ENCODE data around the gene SMIM44. TPM values are rescaled to one million over a fixed set of nuclear protein-coding genes. Genes with fewer than 3 reads are reported as not detected.

The SMIM44 gene
- total RNA-seq, 1 experiment from 2014 or later = not detected

GRCh38 chr19:3512562-3513228 lies 29.5 kb upstream of the SMIM44 start:
- no peak overlapping the region for H2AFZ ChIP-seq (ENCODE audit: low read length)
- peaks cover 14 to 35% of the 10 kb centered on the region in 2 experiments for H3K4me1 Mint-ChIP-seq
- no peaks in the 10 kb centered on the region for H3K27me3 ChIP-seq (ENCODE audit: insufficient read depth, low read length)
- no peak overlapping the region for H2AK5ac ChIP-seq (ENCODE audit: insufficient read length, low read length)
- H2BK20ac ChIP-seq (ENCODE audit: low read depth, low read length, poor library complexity, severe bottlenecking) = no peak overlapping the region
- 0 out of 7 replicates have a peak overlapping the region, but pooled peaks of 1 of the 3 experiments have one; percentile 61 for H3K27ac Mint-ChIP-seq
- H4K91ac ChIP-seq (ENCODE audit: insufficient read length, low read depth, low read length) = no peak overlapping the region
- H3K4me3 Mint-ChIP-seq = no peak overlapping the region
- no peak overlapping the region for H3K18ac ChIP-seq (ENCODE audit: insufficient read length, low read depth, low read length)
- H4K8ac ChIP-seq (replicated peaks; ENCODE audit: insufficient read length, low read depth, low read length) = no peak overlapping the region
- no peaks in the 10 kb centered on the region for H3K79me1 ChIP-seq (ENCODE audit: insufficient read depth, low read depth, low read length, poor library complexity, severe bottlenecking)
- H2BK12ac ChIP-seq (ENCODE audit: insufficient read length, low read depth, low read length) = no peak overlapping the region
- H3K56ac ChIP-seq (ENCODE audit: insufficient read length, low read depth, low read length) = no peak overlapping the region
- H3K4ac ChIP-seq (ENCODE audit: low read depth, low read length) = no peak overlapping the region
- peaks cover 3% of the 10 kb centered on the region; the same call in 1 of the 2 replicates for H3K79me2 ChIP-seq (ENCODE audit: insufficient read depth, low read length)
- H3K9ac ChIP-seq (ENCODE audit: extremely low read depth, insufficient read length, low read length) = no peak overlapping the region
- H3K4me2 ChIP-seq (ENCODE audit: insufficient read depth, insufficient read length, low read length) = no peak overlapping the region
- no peak overlapping the region for H2BK120ac ChIP-seq (ENCODE audit: low read depth, low read length, poor library complexity, severe bottlenecking)
- no peak overlapping the region for H4K5ac ChIP-seq (ENCODE audit: insufficient read length, low read depth, low read length)
- no peaks in the 10 kb centered on the region for H3K9me3 ChIP-seq (ENCODE audit: control insufficient read depth, low read depth, low read length)
- no peak overlapping the region for H3K23ac ChIP-seq (ENCODE audit: insufficient read length, low read depth, low read length)
- H3T11ph ChIP-seq (ENCODE audit: low read length) = no peak overlapping the region
- no peaks in the 10 kb centered on the region; the same call in 1 of the 2 replicates for H3K27me3 Mint-ChIP-seq (ENCODE audit: low read depth)
- H3K4me1 ChIP-seq (ENCODE audit: insufficient read depth, low read length) = no peaks in the 10 kb centered on the region
- H3K14ac ChIP-seq (ENCODE audit: insufficient read depth, low read length) = no peak overlapping the region
- no peak overlapping the region for H3K27ac ChIP-seq (ENCODE audit: insufficient read length, low read depth, low read length)
- no peaks in the 10 kb centered on the region for H3K9me3 Mint-ChIP-seq
- no peak overlapping the region for H2BK5ac ChIP-seq (ENCODE audit: insufficient read length, low read length)
- no peak overlapping the region for H2BK15ac ChIP-seq (ENCODE audit: low read depth, low read length)
- TF ChIP-seq CTCF (conservative IDR thresholded peaks at IDR 0.05) = no peak
- H4K20me1 ChIP-seq (ENCODE audit: control insufficient read depth, insufficient read depth, insufficient read length) = no peaks in the 10 kb centered on the region
- WGBS (ENCODE audit: extremely low coverage, insufficient read length, low lambda C conversion rate) = no CpG with 5 or more reads among the region's 17 CpGs
- no peak for DNase-seq
- peaks cover 10 to 34% (median 19%) of the 10 kb centered on the region in 3 experiments; a peak in 6 of 7 replicates for H3K36me3 Mint-ChIP-seq (ENCODE audit: insufficient read depth in 1 of 3, low read depth in 3 of 3)
- H3K23me2 ChIP-seq (ENCODE audit: insufficient read length, low read depth, low read length, poor library complexity, severe bottlenecking) = peaks cover 2% of the 10 kb centered on the region
